ENCODE data around the gene TET3. TPM values are rescaled to one million over a fixed set of nuclear protein-coding genes. Genes with fewer than 3 reads are reported as not detected.

TET3 gene
- total and polyA plus RNA-seq, 2 donors (not counting 3 experiments of a cell fraction or from before 2014, with no cell fraction given): 3.4 to 15.6 TPM

- CTCF ChIA-PET: interaction anchor here (1.7 kb wide), 1 partner anchor 8 kb away, joined by 5 read pairs; no protein-coding TSS in a partner anchor
- POLR2A ChIA-PET: no interaction called here
- dilution Hi-C loops (cut with MboI; ENCODE audit: extremely low pct_ligation_motif_present, low sequenced_read_pairs): no loop called here
- Histone ChIP-seq H3K27me3 (ENCODE audit: control insufficient read depth in 2 of 2, insufficient read depth in 2 of 2, low read length in 2 of 2) (no peaks in the 10 kb centered on the region), H3K9me1 (replicated peaks; ENCODE audit: control insufficient read depth, extremely low read depth, insufficient read depth, low read length) (no peaks in the 10 kb centered on the region), H3K4me2 (ENCODE audit: insufficient read depth, low read length) (no peak overlapping the region), H2AFZ (ENCODE audit: low read depth, low read length) (no peak overlapping the region), H4K20me1 (replicated peaks; ENCODE audit: control insufficient read depth, extremely low read depth, insufficient read depth, low read length) (no peaks in the 10 kb centered on the region), H3K36me3 (ENCODE audit: control insufficient read depth in 2 of 2, extremely low read depth in 1 of 2, insufficient read depth in 2 of 2, low read length in 2 of 2) (peaks cover 2% of the 10 kb centered on the region in 2 experiments), H3K27ac (ENCODE audit: insufficient read depth, low read depth, low read length) (no peak overlapping the region), H3K4me1 (ENCODE audit: control insufficient read depth, extremely low read depth, insufficient read depth, low read length) (no peaks in the 10 kb centered on the region), H3K79me2 (ENCODE audit: control insufficient read depth, insufficient read depth, low read length) (no peaks in the 10 kb centered on the region), H3K4me3 (replicated peaks in 1 of 3; ENCODE audit: insufficient read depth in 1 of 3, low read depth in 1 of 3, low read length in 3 of 3) (no peak overlapping the region), H3K9me3 (replicated peaks; ENCODE audit: control insufficient read depth, insufficient read depth, low read length) (no peaks in the 10 kb centered on the region), H3K9ac (replicated peaks; ENCODE audit: extremely low read depth, insufficient read depth, low read length) (no peak overlapping the region)
- DNase-seq (ENCODE audit: low read depth, low spot score) (no peak), FAIRE-seq (no peak)
- TF ChIP-seq JUN (IDR thresholded peaks at IDR 0.05; ENCODE audit: borderline replicate concordance, insufficient read depth, insufficient read length, low read depth): no peak
- no peak for TF ChIP-seq GATA2 (IDR thresholded peaks at IDR 0.05; ENCODE audit: insufficient read depth, insufficient read length, low read depth, low read length)
- TF ChIP-seq FOS (IDR thresholded peaks at IDR 0.05; ENCODE audit: borderline replicate concordance, insufficient read depth, low read length): no peak
- no peak for TF ChIP-seq MYC (IDR thresholded peaks at IDR 0.05; ENCODE audit: low read depth, low read length)
- TF ChIP-seq EZH2 (IDR thresholded peaks at IDR 0.05; ENCODE audit: borderline replicate concordance, low read depth, low read length, severe bottlenecking): no peak
- no peak for TF ChIP-seq POLR2AphosphoS5 (IDR thresholded peaks at IDR 0.05; ENCODE audit: insufficient read depth, low read depth, low read length)
- no peak for TF ChIP-seq POLR2A (IDR thresholded peaks at IDR 0.05; ENCODE audit: low read depth, low read length)
- no peak for TF ChIP-seq MAX (IDR thresholded peaks at IDR 0.05; ENCODE audit: insufficient read depth, insufficient read length)
- no peak for TF ChIP-seq CTCF (IDR thresholded peaks at IDR 0.05; ENCODE audit: extremely low read depth in 1 of 2, insufficient read depth in 1 of 2, low read depth in 1 of 2, low read length in 2 of 2)
- BruUV-seq (replicated peaks): no TSS peak
- intact Hi-C loops (cut with micrococcal nuclease): no loop called here
These were observed 21.9 kb upstream of the TET3 start for GRCh38 chr2:73962798-73963197.

All from endothelial cell of umbilical vein (primary cell).